ENCODE results near the gene TMEM242.
"Not testable (repeated sequence)": the region's sequence is repeated elsewhere in the genome, so short reads cannot be mapped to it uniquely, and the experiment has no call there.

The TMEM242 gene

DNA sequence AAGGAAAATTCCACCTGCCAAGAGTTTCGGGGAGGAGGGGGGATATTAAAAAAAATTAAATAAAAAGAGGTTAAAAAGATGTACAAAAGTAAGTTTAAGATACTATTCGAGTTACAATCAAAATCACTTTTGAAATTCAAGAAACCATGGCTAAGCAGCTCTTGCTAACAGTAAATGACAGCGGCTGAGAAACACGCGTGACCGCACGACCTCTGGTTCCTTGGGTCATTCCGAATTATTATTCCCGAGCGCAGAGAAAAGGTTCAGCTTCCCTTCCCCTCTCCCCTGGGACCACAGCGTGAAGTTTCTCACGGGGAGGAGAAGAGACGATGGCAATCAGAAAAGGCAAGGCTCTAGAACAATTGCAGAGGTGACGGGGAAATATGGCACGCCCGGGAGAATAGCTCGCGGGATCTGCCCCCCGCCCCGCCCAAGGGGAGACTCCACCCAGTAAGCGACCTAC lies 496 bp downstream of the TMEM242 start:
- DNase-seq: no peak

DNA sequence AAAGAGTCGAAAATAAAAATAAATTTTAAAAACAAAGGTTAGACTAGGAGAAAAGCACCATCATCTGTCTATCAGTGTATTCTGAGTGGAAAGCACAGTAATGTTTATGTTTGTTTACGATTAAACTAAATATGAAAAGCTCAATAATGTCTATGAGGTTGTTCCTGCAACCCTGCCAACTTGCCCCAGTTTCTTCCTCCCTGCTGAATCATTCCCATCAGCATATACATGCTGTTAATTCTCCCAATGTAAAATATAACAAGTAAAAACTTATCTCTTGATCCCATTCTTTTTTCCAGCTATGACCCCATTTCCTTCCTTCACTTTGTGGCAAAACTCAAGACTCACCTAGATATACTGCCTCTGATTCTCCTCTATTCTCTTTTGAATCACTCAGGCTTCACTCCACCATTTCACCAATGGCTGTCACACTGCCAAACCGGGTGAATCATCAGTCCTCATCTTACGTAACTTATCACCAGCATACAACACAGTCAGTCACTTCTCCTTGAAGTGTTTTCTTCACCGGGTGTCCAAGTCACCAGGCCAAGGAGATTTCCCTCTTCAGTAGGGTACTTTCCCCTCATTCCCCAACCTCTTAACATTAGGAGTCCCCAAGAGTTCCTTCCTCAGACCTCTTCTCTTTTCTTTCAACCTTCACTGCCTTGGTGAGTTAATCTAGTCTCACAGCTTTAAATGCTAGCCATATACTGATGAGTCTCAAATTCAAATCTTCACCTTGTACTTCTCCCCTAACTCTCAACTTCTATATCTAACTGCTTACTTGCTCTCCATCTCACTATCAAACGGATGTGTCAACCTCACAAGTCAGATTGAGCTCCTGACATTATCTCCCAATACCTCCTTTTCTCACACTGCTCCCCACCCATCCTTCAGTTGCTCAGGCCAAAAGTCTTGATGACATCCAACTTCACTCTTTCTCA lies 6.2 kb downstream of the TMEM242 start:
- DNase-seq: no peak

DNA sequence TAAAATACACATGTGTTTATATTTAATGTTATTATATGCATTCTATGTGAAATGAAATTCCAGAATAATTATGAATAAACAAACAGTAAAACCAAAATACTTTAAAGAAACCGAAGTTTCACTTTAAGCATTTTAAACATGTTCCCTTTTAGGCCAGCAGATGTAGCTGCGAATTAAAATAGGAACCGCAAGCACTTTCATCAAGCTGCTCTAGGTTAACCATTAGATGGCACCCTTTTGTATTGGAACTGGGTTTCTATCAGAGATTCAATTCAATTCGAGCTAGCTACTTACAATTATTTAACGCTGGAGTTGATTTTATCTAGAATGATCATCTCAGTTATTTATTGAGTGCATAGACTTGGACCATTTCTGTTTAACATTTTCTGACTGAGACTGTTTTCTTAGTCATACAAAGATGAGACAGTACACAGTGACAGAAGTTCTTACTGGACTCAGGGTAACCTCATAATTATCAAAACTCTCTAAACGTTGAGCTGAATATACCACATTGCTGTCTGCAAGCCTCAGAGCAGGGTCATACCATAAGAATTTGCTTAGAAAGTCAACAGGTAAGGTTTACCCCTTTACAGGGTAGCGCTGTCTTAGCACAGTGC lies 8.5 kb downstream of the TMEM242 start:
- DNase-seq: no peak

DNA sequence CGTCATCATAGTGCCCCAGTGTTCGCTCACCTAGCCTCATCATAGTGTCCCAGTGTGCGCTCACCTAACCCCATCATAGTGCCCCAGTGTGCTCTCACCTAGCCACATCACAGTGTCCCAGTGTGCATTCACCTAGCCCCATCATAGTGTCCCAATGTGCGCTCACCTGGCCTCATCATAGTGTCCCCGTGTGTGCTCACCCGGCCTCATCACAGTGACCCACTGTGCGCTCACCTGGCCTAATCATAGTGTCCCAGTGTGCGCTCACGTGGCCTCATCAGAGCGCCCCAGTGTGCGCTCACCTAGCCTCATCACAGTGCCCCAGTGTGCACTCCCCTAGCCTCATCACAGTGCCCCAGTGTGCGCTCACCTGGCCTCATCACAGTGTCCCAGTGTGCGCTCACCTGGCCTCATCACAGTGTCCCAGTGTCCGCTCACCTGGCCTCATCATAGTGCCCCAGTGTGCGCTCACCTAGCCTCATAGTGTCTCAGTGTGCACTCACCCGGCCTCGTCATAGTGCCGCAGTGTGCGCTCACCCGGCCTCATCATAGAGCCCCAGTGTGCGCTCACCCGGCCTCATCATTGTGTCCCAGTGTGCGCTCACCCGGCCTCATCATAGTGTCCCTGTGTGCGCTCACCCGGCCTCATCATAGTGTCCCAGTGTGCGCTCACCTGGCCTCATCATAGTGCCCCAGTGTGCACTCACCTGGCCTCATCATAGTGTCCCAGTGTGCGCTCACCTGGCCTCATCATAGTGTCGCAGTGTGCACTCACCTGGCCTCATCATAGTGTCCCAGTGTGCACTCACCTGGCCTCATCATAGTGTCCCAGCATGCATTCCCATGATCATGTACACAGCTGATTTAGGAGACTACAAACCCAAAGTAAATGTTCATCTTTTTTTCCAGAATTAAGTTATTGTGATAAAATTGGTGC lies 9.5 kb downstream of the TMEM242 start:
- DNase-seq: no peak

DNA sequence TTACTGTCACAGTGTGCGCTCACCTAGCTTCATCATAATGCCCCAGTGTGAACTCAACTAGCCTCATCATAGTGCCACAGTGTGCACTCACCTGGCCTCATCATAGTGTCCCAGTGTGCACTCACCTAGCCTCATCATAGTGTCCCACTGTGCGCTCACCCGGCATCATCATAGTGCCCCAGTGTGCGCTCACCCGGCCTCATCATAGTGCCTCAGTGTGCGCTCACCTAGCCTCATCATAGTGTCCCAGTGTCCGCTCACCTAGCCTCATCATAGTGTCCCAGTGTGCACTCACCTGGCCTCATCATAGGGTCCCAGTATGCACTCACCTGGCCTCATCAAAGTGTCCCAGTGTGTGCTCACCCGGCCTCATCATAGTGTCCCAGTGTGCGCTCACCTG lies 10.6 kb downstream of the TMEM242 start:
- peak; percentile 59 for DNase-seq

DNA sequence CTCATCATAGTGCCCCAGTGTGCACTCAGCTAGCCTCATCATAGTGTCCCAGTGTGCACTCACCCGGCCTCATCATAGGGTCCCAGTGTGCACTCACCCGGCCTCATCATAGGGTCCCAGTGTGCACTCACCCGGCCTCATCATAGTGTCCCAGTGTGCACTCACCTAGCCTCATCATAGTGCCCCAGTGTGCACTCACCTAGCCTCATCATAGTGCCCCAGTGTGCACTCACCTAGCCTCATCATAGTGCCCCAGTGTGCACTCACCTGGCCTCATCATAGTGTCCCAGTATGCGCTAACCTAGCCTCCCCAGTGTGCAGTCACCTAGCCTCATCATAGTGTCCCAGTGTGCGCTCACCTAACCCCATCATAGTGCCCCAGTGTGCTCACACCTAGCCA lies 12.6 kb downstream of the TMEM242 start:
- not testable (repeated sequence) for DNase-seq

DNA sequence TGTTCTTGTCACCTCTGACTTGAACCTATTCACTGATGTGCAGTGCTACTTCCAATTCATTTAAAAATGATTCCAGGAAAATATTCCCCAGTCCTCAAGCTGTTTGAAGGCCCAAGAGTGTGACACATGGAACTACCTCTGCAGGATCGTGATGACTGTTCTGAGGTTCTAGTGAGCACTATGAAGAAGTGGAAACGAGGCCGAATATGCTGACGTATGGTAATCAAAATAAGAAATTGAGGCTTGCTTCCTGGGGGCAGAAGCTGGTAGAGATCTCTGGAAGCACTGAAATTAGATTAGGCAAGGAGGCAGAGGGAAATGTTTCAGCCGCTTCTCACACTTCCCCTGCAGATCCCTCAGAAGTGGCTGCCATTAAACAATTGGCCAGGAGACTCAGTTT lies 15.7 kb downstream of the TMEM242 start:
- DNase-seq: no peak

DNA sequence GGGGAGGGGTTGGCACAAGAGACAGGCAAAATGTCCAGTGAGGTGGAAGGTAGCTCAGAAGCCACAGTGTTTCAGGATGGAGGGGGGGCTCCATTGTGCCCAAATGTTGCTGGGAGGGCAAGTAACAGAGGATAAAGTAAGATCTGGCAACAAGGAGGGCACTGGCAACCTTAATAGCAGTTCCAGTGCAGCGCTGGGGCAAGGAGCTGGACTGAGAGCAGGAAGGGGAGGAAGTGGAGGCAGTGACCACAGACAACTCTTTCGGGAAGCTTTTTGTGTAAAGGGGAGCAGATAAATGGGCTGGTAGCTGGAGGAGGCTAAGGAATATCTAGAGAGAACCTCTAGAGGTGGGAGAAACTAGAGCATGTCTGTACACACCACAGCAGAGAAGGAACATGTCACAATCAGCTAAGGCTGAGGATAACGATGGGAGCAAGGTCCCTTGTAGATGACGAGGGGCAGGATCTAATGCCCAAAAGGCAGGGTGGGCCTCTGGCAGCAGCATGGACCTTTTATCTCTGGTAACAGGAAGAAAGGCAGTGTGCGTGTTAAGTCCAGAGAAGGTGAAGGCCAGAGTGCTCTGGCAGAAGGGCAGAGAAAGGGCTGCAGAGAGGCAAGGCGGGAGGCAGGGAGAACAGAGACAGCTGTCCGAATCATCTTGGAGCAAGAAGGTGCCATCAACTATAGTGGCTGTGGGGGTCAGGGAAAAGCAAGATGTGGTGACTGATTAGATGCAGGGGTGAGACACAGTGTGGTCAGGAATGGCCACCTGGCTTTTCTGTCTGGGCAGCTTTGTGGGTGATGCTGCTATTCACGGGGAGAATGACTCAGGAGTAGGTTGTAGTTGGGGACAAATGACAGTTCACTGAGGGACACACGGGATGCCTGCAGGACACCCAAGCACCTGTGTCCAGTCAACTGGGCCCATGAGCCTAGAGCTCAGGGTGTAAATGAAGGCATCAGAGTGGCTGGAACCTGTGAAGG lies 17.4 kb downstream of the TMEM242 start:
- DNase-seq: no peak

DNA sequence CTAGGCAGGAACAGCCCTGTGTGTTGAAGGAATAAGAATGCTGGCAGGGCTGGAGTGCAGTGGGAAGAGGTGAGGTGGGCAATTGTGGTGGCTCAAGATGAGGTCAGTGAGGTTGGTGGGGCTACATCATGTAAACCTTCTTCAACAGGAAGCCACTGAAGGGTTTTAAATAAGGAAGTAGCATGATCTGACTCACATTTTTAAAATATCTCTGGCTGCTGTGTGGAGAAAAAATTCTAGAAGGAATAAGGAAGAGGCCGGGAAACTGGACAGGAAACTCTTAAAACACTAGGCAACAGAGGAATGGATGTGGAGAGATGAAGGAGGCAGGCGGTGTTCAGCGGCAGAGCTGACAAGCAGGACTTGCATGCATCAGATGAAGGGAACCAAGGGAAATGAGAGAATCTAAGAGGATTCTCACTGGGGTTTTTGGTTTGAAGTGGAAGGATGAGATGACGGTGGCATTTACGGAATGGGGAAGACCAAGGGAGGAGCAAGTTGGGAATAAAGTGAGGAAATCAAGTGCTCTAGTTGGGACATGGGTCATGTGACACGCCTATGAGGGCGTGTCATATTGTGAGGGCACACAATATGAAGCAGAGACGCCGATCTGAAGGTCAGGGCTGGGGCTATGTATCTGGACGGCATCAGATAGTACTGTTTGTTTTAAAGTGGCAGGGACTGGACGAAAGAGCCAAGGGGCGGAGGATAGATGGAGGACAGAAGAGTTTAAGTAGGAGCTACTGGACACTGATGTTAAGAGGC lies 18.2 kb downstream of the TMEM242 start:
- DNase-seq: no peak

DNA sequence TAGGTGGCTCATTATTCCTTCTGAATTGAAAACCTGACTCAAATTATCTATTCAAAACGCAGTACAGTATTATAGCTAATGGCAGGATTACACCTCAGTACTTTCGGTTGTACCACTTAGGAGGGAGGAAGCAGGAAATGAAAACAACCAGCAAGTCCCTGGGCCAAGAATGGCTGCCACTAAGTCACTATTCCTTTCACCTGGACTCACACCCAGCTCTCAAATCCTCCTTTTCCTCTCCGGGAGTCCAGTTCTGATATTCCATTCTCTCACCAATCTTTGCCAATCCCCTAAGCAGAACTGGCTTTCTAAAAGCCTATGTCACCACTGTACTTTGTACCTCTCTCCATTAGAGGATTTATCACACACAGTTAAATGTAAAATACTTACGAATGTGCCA lies 20.6 kb downstream of the TMEM242 start:
- DNase-seq: no peak

- DNase-seq: no peak
Observed at GRCh38 chr6:157300436-157300835, 22.9 kb downstream of the TMEM242 start.

- no peak for DNase-seq
Observed at GRCh38 chr6:157300006-157300405, 23.3 kb downstream of the TMEM242 start.

GRCh38 chr6:157298216-157298724 lies 25.0 kb downstream of the TMEM242 start:
- DNase-seq: no peak

- DNase-seq: no peak
Observed at GRCh38 chr6:157294654-157295053, 28.7 kb downstream of the TMEM242 start.

GRCh38 chr6:157293780-157294179 lies 29.5 kb downstream of the TMEM242 start:
- no peak for DNase-seq

DNA sequence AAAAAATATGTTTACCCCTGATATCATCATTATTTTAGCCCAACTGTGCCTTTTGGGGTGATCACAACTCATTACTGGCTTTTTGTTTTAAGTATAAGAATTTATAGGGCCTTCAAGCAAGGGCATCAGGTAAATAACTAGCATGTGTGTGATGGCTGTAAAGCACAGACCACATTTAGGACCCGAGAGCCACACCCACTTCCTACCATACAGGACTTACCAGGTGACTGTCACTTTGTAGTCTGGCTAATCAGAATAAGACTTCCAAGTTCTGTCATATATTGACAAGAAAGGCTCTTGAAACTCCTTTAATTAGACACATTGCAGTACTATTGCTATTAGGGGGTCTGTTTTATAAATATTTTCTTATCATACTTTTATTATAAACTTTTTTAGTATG lies 31.1 kb downstream of the TMEM242 start:
- no peak for DNase-seq

GRCh38 chr6:157291356-157291755 lies 32.0 kb downstream of the TMEM242 start:
- no peak for DNase-seq

DNA sequence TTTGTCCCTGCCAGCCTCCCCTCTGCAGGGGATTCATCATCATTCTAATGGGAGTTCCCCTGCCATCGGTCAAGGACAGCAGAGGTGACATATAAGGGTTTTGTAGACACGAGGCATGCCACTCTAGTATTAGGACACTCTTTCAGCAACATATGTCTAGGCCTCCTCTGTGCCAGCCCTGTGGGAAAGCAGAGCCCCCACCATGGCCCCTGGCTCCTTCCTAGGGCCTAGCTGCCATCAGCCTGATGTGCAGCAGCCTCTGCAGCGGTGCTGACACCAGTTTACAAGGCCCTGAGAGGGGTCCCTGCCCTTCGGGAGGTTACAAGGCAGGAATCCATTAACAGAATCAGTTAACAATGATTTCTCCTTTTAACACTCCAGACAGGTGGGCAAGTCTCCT lies 32.5 kb downstream of the TMEM242 start:
- DNase-seq: no peak

DNA sequence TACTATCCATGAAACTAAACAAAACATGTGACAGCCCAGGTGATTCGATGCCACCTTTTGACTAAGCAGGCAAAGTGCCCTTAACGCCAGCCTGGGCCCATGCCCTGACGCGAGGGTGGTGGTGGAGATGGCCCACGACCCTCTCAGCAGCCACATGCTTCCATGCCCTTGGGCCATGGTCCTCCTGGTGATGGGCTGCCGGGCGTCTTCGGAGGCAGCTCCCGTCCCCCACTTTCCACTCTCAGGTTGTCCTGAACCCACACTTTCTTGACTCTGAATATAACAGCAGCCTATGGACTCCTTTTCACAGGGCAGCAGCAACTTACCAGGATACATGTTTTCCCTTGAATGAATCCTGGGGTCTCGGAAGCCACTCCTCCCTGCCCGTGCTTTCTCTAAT lies 33.6 kb downstream of the TMEM242 start:
- no peak for DNase-seq

GRCh38 chr6:157288575-157288974 lies 34.7 kb downstream of the TMEM242 start:
- DNase-seq: no peak

DNA sequence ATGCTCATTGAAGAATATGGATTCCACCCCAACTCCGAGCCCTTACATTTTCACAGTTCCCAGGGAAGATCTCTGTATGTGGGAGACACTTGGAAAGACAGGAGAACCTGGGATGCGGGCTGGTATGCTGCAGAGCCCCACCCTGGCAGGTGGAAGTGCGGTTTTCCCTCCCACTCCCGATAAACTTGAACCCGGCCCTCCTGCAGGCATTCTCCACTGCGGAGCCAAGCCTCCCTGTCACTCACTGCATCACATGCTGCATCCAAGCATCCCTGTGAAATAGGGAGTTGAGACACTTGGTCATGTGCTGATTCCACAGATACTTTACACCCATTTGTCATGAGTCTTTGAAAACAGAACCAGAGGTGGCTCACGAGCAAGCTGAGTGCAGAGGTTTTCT lies 35.4 kb downstream of the TMEM242 start:
- DNase-seq: no peak
